ENCODE results near the gene SASH3. TPM values are rescaled to one million over a fixed set of nuclear protein-coding genes. Genes with fewer than 3 reads are reported as not detected.
A peak's percentile ranks its signal among the peaks of the same experiment; 100 is the strongest.

SASH3 gene
- total RNA-seq, 2 experiments from 2014 or later = 231 to 248 TPM

DNA sequence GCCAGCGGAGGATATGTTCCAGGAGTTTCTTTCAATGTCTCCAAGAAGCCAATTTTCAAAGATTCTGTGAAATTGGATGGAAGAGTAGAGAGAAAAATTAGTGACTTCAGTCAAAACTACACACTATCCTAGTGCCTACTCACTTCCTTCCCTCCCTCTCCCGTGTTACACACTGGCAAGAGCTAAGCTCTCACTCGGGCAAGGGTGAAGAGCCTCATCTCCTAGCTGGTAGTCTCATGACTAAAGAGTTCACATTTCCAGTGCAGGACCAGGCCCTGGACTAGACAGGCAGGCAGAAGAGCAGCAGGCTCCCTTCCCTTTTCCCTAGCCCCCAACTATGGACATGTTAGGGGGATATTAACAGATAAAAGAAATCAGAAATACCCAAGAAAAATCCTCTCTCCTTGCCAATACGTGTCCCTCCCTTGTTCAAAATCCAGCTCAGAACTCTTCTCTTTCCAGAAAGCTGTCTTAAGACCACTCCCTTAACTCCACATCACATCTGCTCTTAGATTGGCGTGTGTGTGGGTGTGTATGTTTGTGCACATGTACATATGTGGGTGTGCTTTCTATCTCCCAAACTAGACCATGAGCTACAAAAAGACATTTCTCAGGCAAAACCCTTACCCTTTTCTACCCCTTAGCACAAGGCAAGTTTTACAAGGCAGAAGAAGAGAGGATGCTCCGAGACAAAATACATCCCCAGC is 34.1 kb downstream of the SASH3 start:
- no peaks in the 10 kb centered on the region for H3K9me3 Mint-ChIP-seq (ENCODE audit: low read depth)
- DNase-seq = no peak
- H3K27ac Mint-ChIP-seq = no peak overlapping the region
- no peak overlapping the region for H3K4me3 Mint-ChIP-seq
- no peak for ATAC-seq
- H3K36me3 Mint-ChIP-seq = peaks cover 17% of the 10 kb centered on the region
- H3K27me3 Mint-ChIP-seq = no peaks in the 10 kb centered on the region
- peaks cover 8% of the 10 kb centered on the region for H3K4me1 Mint-ChIP-seq
- CTCF ChIA-PET = interaction anchor here (0.7 to 1.0 kb wide), 2 partner anchors 9 to 109 kb away, joined by 3 to 6 read pairs; no protein-coding TSS in a partner anchor

DNA sequence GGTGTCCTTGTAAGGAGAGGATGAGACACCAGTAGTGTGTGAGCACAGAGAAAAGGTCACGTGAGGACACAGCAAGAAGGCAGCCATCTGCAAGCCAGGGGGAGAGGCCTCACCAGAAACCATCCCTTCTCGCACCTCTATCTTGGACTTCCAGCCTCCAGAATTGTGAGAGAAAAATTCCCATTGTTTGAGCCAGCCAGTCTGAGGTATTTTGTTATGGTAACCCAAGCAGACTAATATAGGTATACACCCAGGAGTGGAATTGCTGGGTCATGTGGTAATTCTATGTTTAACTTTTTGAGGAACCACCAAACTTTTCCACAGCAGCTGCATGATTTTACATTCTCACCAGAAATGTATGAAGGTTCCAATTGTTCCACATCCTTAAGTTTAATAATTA is 38.4 kb downstream of the SASH3 start:
- CTCF ChIA-PET = no interaction called here

DNA sequence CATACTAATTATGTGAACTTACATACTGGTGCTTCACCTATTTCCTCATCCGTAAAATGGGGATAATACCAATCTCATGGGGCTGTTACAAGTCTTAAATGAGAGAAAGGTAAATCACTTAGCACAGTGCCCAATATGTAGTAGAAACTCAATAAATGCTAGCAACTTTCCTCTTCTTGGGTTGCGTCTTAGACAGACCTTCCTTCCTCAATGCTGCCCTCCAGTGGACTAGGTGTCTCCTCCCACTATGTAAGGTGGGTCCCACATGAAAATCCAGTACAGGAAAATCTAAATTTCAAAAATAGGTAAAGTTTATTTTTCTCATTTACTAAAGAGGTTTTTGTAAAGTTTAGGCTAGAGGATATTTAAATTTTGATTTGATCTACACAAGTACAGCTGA is 43.4 kb downstream of the SASH3 start:
- ATAC-seq = peak; percentile 97
- peaks cover 9% of the 10 kb centered on the region for H3K36me3 Mint-ChIP-seq
- peak; percentile 67 for DNase-seq
- H3K4me1 Mint-ChIP-seq = peaks cover 17% of the 10 kb centered on the region
- H3K27me3 Mint-ChIP-seq = no peaks in the 10 kb centered on the region
- peak overlapping the region; percentile 53 for H3K4me3 Mint-ChIP-seq
- H3K9me3 Mint-ChIP-seq (ENCODE audit: low read depth) = no peaks in the 10 kb centered on the region
- peak overlapping the region; percentile 91 for H3K27ac Mint-ChIP-seq
- CTCF ChIA-PET = interaction anchor here (0.9 to 3.7 kb wide), 26 partner anchors 9 to 214 kb away, joined by 3 to 19 read pairs (median 4); no protein-coding TSS in a partner anchor

More for the DNA sequence above, 38.4 kb downstream of the SASH3 start:
- Mint-ChIP-seq H3K27me3 (no peaks in the 10 kb centered on the region), H3K36me3 (peaks cover 9% of the 10 kb centered on the region), H3K4me1 (peaks cover 4% of the 10 kb centered on the region), H3K27ac (no peak overlapping the region), H3K4me3 (no peak overlapping the region), H3K9me3 (ENCODE audit: low read depth) (no peaks in the 10 kb centered on the region)
- DNase-seq (no peak), ATAC-seq (no peak)

DNA sequence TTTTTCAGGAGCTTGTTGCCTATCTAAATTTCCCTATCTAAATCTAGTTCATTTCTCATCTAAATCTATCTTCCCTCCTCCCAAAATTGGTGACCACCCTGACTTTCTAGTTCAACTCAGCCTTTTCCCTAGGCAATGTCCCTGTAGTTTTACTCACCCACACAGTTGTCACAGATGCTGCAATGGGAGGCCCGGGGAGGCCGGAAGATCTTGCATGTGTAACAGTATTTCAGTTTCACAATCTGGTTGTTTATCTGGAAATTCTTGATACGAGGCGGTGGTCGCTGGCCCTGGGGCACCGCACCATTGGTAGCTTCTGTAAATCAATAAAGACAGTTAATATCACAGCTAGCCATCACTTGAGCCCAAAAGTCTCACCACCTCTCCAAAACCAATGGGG is 43.8 kb downstream of the SASH3 start:
- no peaks in the 10 kb centered on the region for H3K27me3 Mint-ChIP-seq
- peaks cover 9% of the 10 kb centered on the region for H3K36me3 Mint-ChIP-seq
- H3K4me1 Mint-ChIP-seq = peaks cover 17% of the 10 kb centered on the region
- CTCF ChIA-PET = interaction anchor here (0.9 to 3.7 kb wide), 24 partner anchors 9 to 218 kb away, joined by 3 to 19 read pairs (median 5); no protein-coding TSS in a partner anchor
- DNase-seq = peak; percentile 42
- peak overlapping the region; percentile 91 for H3K27ac Mint-ChIP-seq
- peak; percentile 74 for ATAC-seq
- no peaks in the 10 kb centered on the region for H3K9me3 Mint-ChIP-seq (ENCODE audit: low read depth)
- peak overlapping the region; percentile 53 for H3K4me3 Mint-ChIP-seq

DNA sequence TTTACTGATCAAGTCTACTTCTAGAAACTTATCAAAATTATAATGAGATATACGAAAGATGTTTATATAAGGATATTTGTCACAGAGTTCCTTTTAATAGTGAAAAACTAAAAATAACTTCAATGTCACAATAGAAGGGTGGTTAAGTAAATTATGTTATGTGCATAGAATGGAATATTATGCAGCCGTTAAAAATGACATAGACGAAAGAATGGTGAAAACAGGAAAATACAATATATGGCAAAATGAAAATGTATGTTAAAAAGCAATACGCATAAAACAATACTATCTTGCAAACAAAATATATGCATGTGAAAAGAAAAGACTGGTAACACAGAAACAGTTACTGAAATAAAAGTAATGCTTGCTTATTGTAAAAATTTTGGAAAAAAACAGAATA is 44.9 kb downstream of the SASH3 start:
- CTCF ChIA-PET = interaction anchor here (0.7 to 3.7 kb wide), 5 partner anchors 13 to 187 kb away, joined by 3 to 19 read pairs (median 7); no protein-coding TSS in a partner anchor
- no peak overlapping the region for H3K27ac Mint-ChIP-seq
- peaks cover 17% of the 10 kb centered on the region for H3K4me1 Mint-ChIP-seq
- H3K4me3 Mint-ChIP-seq = no peak overlapping the region
- H3K36me3 Mint-ChIP-seq = peaks cover 9% of the 10 kb centered on the region
- no peaks in the 10 kb centered on the region for H3K27me3 Mint-ChIP-seq
- DNase-seq = no peak
- no peaks in the 10 kb centered on the region for H3K9me3 Mint-ChIP-seq (ENCODE audit: low read depth)
- ATAC-seq = no peak

DNA sequence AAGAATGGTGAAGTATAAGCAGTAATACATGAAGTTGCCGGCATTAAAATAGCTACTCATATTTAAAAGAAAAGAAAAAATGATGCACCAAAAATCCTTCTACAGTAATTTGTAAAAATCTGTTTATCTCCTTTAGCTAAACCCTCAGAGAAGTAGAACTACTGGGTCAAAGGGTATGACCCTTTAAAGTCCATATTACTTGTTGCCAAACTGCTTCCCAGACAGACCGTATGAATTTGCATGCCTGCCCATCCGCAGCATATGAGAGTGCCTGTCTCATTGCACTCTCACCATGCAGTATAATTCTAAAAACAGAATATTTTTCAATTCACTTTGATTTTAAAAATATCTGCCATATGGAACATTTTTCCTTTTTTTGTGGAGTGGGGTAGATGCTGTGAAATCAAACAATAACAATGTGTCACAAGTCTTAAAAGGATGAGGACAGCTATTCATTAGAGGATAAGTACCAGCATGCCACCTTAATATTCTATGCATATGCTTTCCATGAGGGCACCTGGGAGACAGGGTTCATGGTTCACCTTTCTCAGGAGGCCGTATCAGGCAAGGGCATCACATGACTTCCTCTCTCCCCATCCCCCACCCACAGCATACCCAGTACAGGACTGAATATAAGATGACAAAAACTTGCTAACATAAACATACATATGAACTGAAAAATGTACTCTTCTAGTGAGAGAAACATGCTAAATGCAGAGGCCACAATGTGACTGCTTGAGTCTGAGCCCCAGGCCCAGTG is 46.2 kb downstream of the SASH3 start:
- peak overlapping the region; percentile 70 for H3K27ac Mint-ChIP-seq
- no peak overlapping the region for H3K4me3 Mint-ChIP-seq
- peaks cover 17% of the 10 kb centered on the region for H3K4me1 Mint-ChIP-seq
- no peaks in the 10 kb centered on the region for H3K9me3 Mint-ChIP-seq (ENCODE audit: low read depth)
- no peak for ATAC-seq
- H3K27me3 Mint-ChIP-seq = no peaks in the 10 kb centered on the region
- peaks cover 7% of the 10 kb centered on the region for H3K36me3 Mint-ChIP-seq
- CTCF ChIA-PET = interaction anchor here (0.6 to 3.7 kb wide), 4 partner anchors 13 to 189 kb away, joined by 3 to 19 read pairs (median 4); no protein-coding TSS in a partner anchor
- no peak for DNase-seq

DNA sequence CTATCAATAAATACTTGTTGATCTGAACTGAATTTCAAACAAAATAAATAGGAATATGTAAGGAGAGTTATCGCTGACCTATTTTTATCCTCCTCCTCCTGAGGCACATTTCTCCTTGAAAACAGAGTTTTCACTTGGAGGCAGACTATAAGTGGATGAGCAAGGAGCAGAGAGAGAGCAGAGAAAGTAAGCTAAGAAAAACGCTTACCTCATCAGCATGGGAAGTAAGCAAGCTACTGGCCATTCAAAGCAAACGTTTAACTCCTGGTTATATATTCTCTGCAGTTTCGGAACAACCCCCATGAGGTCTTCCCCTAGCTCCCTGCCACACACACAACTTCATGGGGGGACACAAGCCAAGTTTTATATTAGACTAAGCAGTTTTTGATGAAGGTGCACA is 50.7 kb downstream of the SASH3 start:
- CTCF ChIA-PET = interaction anchor here (1.2 to 2.0 kb wide), 4 partner anchors 94 to 230 kb away, joined by 3 to 9 read pairs (median 4); partner anchors contain the start of gene APLN

DNA sequence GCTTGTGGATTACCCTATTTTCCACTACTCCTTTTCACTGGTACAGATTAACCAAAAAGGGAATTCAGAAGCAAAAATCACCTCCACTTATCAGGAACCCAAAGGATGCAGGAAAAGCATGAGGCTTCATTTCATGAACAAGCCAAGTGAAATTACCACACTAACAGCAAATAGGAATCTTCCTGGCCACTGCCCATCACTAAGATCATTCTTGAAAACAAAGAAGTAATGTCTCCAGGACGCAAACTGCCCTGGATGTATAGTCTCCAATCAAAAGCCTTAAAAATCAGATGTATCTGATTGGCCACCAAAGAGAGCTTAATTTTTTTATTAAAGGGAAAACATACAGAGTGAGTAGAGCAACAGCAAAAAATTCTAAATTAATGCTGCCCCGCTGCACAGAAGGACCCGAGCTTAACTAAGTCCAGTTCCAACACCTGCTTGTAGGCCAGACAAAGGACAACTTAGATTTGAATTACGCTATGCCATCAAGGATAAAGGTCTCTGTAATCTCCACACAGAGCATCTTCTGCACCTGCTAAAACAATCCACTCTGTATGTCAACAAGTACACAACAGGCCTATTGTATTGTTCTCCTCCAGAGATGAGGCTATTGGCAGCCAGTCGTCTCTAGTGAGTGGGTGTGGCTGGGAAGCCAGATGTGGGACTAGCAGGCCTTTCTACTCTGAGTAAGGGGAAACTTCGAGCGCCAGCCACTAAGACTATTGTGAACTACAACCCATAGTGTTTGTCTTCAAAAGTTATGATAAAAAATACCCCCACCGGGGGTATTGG is 51.5 kb downstream of the SASH3 start:
- ATAC-seq (no peak), DNase-seq (no peak)
- H3K27ac Mint-ChIP-seq = no peak overlapping the region
- H3K4me3 Mint-ChIP-seq = no peak overlapping the region
- H3K4me1 Mint-ChIP-seq = peaks cover 1% of the 10 kb centered on the region
- no peaks in the 10 kb centered on the region for H3K27me3 Mint-ChIP-seq
- no peaks in the 10 kb centered on the region for H3K9me3 Mint-ChIP-seq (ENCODE audit: low read depth)
- no peaks in the 10 kb centered on the region for H3K36me3 Mint-ChIP-seq
- CTCF ChIA-PET = interaction anchor here (1.3 to 2.0 kb wide), 3 partner anchors 94 to 194 kb away, joined by 3 to 9 read pairs (median 4); partner anchors contain the start of gene APLN

More for the DNA sequence above, 50.7 kb downstream of the SASH3 start:
- Mint-ChIP-seq H3K27ac (no peak overlapping the region), H3K4me3 (no peak overlapping the region), H3K36me3 (peaks cover 1% of the 10 kb centered on the region), H3K27me3 (no peaks in the 10 kb centered on the region), H3K9me3 (ENCODE audit: low read depth) (no peaks in the 10 kb centered on the region), H3K4me1 (peaks cover 8% of the 10 kb centered on the region)
- ATAC-seq (no peak), DNase-seq (no peak)

DNA sequence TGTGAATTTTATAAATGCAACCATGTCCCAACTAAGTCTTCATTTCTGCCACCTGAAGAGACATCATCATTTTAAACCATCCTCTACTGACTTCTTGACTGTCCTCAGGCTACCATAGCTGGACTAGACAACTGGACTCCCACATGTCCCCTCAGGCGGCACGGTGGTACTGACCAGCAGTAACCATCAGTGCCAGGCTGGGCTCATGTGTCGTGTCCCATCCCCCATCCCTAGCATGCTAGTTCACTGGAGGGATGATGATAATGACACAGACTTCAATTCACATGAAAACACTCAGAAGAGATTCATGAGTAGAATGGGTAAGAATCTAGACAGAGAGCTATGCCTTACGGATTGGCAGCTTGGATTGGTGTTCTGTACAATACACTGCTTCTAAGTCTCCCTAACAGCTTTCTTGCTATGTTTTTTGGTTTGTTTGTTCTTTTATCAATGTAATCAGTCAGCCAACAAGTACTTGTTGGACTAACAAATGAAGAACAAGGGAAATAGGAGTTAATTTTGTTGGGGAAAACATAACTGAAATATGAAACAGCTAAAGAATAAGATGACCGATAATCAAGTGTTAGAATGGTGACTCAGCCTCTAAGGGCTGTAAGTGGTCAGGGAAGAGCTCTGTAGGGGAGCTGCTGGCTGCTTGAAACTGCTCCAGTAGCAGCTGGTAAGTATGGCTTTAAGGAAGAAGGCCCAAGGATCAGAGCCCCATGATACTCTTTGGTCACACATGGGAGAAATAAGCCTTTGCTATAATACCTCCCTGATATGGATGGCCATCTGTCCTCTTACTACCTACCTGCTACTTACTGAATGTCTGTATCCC is 53.6 kb downstream of the SASH3 start:
- ATAC-seq (no peak), DNase-seq (no peak)
- CTCF ChIA-PET = interaction anchor here (1.6 kb wide), 1 partner anchor 10 kb away, joined by 4 read pairs; no protein-coding TSS in a partner anchor
- Mint-ChIP-seq H3K27ac (no peak overlapping the region), H3K9me3 (ENCODE audit: low read depth) (no peaks in the 10 kb centered on the region), H3K27me3 (no peaks in the 10 kb centered on the region), H3K4me3 (no peak overlapping the region), H3K36me3 (peaks cover 3% of the 10 kb centered on the region), H3K4me1 (no peaks in the 10 kb centered on the region)

DNA sequence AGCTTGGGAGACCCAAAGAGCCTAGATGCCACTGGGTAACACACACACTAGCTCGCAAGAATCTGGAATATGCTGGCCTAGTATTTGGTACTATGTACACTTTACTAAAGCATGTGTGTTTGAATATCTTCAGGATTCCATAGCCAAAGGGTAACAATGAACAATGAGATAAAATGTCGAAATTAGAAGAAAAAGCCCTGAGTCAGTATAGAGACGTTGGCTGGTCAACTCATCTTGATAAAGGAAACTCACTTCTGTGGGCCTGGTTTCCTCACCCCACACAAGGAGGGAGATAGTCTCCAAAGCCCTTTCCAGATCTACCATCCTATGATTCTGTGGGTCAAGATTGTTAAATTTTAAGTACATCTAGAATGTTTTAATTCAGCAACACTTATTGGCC is 57.1 kb downstream of the SASH3 start:
- Mint-ChIP-seq H3K27ac (no peak overlapping the region), H3K36me3 (peaks cover 3% of the 10 kb centered on the region), H3K4me1 (peaks cover 5% of the 10 kb centered on the region), H3K9me3 (ENCODE audit: low read depth) (no peaks in the 10 kb centered on the region), H3K27me3 (no peaks in the 10 kb centered on the region), H3K4me3 (no peak overlapping the region)
- DNase-seq (no peak), ATAC-seq (no peak)
- CTCF ChIA-PET = no interaction called here

DNA sequence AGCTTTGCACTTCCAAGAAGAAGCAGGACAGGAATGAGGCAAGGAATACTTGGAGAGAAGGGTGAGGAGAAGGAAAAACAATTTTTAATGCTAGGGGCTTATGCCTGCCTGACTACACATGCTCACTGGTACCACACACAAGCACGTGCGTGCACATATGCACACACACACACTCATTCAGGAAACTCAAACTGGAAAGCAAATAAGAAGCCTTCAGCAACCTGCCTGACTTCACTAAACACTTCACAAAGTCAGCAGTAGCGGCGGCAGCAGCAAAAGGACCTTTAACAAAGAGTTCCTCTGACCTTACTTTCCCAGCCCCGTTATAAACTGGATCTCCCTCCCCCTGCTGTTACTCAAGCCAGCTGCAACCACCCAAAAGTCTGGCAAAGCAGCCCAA is 60.6 kb downstream of the SASH3 start:
- CTCF ChIA-PET = interaction anchor here (1.4 kb wide), 1 partner anchor 17 kb away, joined by 3 read pairs; no protein-coding TSS in a partner anchor
- ATAC-seq = no peak
- Mint-ChIP-seq H3K4me1 (peaks cover 19% of the 10 kb centered on the region), H3K4me3 (no peak overlapping the region), H3K27ac (no peak overlapping the region), H3K27me3 (no peaks in the 10 kb centered on the region), H3K36me3 (peaks cover 3% of the 10 kb centered on the region), H3K9me3 (ENCODE audit: low read depth) (no peaks in the 10 kb centered on the region)
- no peak for DNase-seq

DNA sequence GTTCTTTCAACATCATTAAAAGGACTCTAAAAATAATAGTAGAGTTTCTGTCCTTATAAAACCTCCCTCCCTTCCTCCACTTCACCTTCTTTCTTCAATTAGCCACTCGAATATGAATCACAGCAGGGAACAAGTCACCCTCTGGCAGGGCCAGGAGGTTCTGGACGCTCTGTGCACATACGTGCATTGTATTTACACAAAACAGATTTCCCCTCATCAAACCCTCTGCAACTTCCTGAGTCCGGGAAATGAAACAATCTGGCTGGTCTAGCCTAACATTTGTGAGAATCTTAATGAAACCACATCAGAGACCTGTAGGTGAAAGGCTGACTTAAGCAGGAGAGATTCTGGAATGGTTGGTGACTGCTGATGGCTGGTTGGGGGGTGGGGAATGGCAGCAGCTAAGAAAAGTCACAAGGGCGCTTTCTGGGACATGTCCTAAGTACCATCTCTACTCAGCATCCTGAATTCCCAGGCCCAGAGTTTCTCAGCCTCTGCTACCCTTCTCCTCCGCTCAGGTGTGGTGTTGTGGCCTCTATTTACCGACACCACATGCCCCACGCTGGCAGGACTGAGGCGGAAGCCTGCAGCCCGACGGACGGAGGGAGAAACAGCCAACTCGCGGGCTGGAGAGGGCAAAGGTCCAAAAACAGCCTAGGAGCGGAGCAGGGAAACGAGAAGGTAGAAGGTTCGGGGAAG is 62.9 kb downstream of the SASH3 start:
- DNase-seq (peak; percentile 40), ATAC-seq (no peak)
- H3K4me1 Mint-ChIP-seq = peaks cover 19% of the 10 kb centered on the region
- peak overlapping the region; percentile 54 for H3K27ac Mint-ChIP-seq
- H3K27me3 Mint-ChIP-seq = no peaks in the 10 kb centered on the region
- no peaks in the 10 kb centered on the region for H3K9me3 Mint-ChIP-seq (ENCODE audit: low read depth)
- CTCF ChIA-PET = no interaction called here
- H3K4me3 Mint-ChIP-seq = peak overlapping the region; percentile 96
- H3K36me3 Mint-ChIP-seq = no peaks in the 10 kb centered on the region
